Mucosa of descending colon (tissue), 3 donors: Measurements from ENCODE around the gene MAP3K15. TPM values are rescaled to one million over a fixed set of nuclear protein-coding genes. Genes with fewer than 3 reads are reported as not detected.

Experiments used
- ATAC-seq: fragments of 200-7000 bp; cut with Tn5 transposase; one replicate; pipeline ENCODE4 v1.9.1; 2020; ENCODE audit warnings: mild to moderate bottlenecking, moderate library complexity
- DNase-seq, 3 donors: peaks; one replicate each; pipeline ENCODE4 v3.0.0-alpha.2; 2020
- H3K36me3 ChIP-seq: fragments of 200-600 bp; one replicate; pipeline ENCODE4 v1.8.0; 2021; ENCODE audit warnings: low read depth, mild to moderate bottlenecking
- H3K4me1 ChIP-seq: fragments of 200-600 bp; one replicate; pipeline ENCODE4 v1.8.0; 2021; ENCODE audit warnings: low read depth, mild to moderate bottlenecking
- H3K4me3 ChIP-seq: fragments of 200-600 bp; one replicate; pipeline ENCODE4 v1.8.0; 2021; ENCODE audit warnings: mild to moderate bottlenecking
- H3K9me3 ChIP-seq: fragments of 200-600 bp; one replicate; pipeline ENCODE4 v1.8.0; 2021; ENCODE audit warnings: mild to moderate bottlenecking
- intact Hi-C, 2 donors: fragments of 100-400 bp; cut with DNase I in 1 of 2; cut with micrococcal nuclease in 1 of 2; formaldehyde crosslinking; loops; one replicate each; pipeline versions ENCODE4 v1.11.0 to v1.11.1; 2022; cut with DNase I, micrococcal nuclease
- total RNA-seq, 3 donors: library from RNA; stranded (reverse); fragmentation: NEBNext Ultra II Directional in 2 of 3; extraction: Animal tissue kit (Norgen Biotek cat#: 25700) in 2 of 3; gene quantifications; one replicate each; pipeline versions ENCODE4 v1.2.1 to v1.2.4, GENCODE V29; 2021 to 2023
- TF ChIP-seq, protein P1 (sequence below): fragments of 200-600 bp; IDR thresholded peaks from one replicate; pipeline ENCODE4 v1.8.0; 2022; ENCODE audit warnings: antibody characterized with exemption, mild to moderate bottlenecking
- donor health status: DM: no; HTN: no; CAD: no; lungs with moderate emphysema.
- donor health status: DM: no; HTN: no; CAD: no.
- donor health status: DM: no; HTN: yes; CAD: no.

The MAP3K15 gene
- total RNA-seq, 3 donors from 2014 or later: 0.16 to 0.23 TPM; not detected in 1

DNA sequence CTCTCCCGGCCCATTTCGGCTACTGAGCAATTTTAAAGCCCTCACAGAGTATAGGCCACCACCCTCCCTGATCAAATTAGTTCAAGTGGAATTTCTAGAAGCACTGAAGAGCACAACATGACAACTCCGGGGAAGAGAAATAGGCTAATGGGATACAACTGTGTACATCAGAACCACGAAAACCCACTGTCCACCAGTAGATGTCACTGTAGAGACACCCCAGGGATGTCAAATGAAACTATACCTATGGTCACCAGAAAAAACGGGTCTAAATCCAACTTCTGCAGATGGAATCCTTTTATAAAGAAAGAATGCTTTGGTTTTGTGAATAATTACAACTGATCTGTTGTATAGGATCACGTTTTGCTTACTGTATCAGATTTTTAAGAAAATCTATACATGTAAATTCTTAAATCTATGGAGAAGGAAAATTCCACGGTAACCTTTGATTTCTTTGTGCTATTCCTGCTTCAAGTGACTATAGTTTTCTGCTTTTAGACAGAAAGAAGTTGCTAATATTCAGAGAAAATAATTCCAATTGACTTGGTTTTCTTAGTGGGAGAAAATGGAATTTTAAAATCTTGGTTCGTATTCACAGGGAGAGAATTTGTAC lies 29.5 kb upstream of the MAP3K15 start:
- DNase-seq: peak in 1 of 3 donors; percentile 73
- no peaks in the 10 kb centered on the region for H3K4me1 ChIP-seq
- no peaks in the 10 kb centered on the region for H3K36me3 ChIP-seq
- ATAC-seq: peak; percentile 81
- no peak overlapping the region for H3K4me3 ChIP-seq
- TF ChIP-seq, protein P1, sequence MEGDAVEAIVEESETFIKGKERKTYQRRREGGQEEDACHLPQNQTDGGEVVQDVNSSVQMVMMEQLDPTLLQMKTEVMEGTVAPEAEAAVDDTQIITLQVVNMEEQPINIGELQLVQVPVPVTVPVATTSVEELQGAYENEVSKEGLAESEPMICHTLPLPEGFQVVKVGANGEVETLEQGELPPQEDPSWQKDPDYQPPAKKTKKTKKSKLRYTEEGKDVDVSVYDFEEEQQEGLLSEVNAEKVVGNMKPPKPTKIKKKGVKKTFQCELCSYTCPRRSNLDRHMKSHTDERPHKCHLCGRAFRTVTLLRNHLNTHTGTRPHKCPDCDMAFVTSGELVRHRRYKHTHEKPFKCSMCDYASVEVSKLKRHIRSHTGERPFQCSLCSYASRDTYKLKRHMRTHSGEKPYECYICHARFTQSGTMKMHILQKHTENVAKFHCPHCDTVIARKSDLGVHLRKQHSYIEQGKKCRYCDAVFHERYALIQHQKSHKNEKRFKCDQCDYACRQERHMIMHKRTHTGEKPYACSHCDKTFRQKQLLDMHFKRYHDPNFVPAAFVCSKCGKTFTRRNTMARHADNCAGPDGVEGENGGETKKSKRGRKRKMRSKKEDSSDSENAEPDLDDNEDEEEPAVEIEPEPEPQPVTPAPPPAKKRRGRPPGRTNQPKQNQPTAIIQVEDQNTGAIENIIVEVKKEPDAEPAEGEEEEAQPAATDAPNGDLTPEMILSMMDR: no peak
- H3K9me3 ChIP-seq: no peaks in the 10 kb centered on the region
- intact Hi-C loops: loop anchor here in 1 of 2 donors (10.0 kb wide), 1 partner anchor 360 kb away; no protein-coding TSS in a partner anchor

DNA sequence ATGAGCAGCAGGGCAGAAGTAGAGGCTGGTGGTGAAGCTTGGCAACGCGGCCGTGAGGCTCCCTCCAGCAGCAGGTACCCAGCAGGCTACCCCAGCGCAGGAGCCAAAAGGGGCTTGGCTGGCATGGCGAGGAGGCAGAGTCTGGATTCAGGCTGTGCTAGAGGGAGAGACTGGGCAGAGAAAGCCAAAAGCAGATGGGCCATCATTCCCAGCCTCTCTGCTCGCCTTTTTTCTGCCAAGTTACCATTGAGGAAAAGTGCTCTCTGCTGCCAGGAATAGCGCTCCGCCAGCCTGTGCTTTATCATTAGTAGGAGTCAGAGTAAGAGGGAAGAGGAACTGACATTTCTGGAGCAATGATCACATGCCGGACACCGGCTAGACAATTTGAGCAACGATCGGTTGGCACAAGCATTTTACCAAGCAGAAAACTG lies 28.7 kb upstream of the MAP3K15 start:
- Histone ChIP-seq H3K4me1 (no peaks in the 10 kb centered on the region), H3K36me3 (no peaks in the 10 kb centered on the region), H3K9me3 (no peaks in the 10 kb centered on the region), H3K4me3 (no peak overlapping the region)
- DNase-seq (no peak), ATAC-seq (no peak)
- intact Hi-C loops: loop anchor here in 1 of 2 donors (10.0 kb wide), 1 partner anchor 361 kb away; no protein-coding TSS in a partner anchor
- TF ChIP-seq, protein P1: no peak

DNA sequence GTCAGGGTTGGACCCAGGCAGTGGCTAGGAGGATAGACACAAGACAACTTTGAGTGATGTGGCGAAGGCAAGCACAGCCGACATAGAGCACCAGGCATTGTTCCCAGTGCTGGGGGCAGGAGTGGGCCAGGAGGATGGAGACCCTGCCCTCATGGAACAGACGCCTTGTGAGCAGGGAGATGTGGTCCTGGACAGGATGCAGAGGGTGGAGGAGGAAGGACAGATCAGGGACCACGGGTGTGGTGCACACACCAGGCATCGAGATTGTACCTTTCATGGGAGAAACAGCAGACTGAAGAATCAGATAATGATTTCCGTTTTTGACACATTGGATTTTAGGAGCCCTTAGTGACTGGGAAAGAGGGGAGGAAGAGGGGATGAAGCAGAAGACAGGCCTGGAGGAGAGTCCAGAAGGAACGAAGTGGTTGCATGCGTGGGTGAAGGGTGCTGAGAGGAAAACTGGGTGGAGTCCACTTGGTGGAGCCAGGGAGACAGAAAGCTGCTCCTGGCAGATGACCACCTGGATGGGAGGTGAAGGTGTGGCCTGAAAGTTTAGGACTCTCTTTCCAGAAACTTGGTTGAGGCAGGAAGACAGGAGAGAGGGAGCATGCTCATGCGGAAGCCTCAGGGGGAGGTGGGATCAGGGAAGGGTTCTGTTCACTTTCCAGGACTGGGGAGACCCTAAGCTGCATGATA lies 27.9 kb upstream of the MAP3K15 start:
- H3K4me1 ChIP-seq: no peaks in the 10 kb centered on the region
- no peak for ATAC-seq
- intact Hi-C loops: loop anchor here in 1 of 2 donors (10.0 kb wide), 1 partner anchor 362 kb away; no protein-coding TSS in a partner anchor
- no peak overlapping the region for H3K4me3 ChIP-seq
- no peaks in the 10 kb centered on the region for H3K36me3 ChIP-seq
- TF ChIP-seq, protein P1: no peak
- no peak for DNase-seq
- no peaks in the 10 kb centered on the region for H3K9me3 ChIP-seq

DNA sequence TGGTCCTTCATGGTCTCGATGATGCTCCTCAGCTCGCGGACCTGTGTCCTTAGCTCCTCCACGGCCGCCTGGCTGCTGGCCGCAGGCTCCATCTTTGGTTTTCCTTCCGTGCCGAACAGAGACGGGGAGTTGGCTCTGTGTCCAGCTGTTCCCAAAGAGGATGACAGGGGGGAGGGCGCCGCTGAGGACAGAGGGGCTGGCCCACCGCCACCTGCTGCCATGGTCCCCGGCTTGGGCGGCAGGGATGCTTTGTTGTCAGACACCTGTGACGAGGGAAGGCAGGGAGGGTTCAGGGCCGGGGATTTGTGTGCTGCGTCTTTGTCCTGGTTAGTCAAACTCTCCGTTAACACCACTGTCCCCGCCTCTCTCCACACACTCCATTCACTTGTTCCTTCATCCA lies 26.6 kb upstream of the MAP3K15 start:
- H3K9me3 ChIP-seq: no peaks in the 10 kb centered on the region
- TF ChIP-seq, protein P1: no peak
- no peaks in the 10 kb centered on the region for H3K36me3 ChIP-seq
- no peak for ATAC-seq
- intact Hi-C loops: loop anchor here in 1 of 2 donors (10.0 kb wide), 1 partner anchor 363 kb away; no protein-coding TSS in a partner anchor
- no peak overlapping the region for H3K4me3 ChIP-seq
- DNase-seq: no peak
- no peaks in the 10 kb centered on the region for H3K4me1 ChIP-seq

DNA sequence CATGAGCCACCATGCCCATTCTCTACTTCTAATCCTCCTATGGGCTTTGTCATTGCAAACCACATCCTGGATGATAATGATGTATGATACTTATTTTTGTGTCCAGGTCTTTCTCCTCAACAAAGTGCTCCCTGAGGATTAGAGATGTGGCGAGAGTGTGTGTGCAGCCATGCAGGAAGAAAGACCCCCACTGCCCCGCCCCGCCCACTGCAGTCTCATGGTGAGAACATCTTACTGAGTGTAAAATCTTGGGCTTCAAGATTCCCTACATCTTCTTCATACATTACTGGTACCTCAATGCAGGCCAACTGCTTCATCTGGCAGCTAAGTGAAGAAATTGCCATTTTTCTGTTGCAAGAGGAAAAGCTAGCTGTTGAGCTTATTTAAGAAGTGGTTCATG lies 25.9 kb upstream of the MAP3K15 start:
- no peaks in the 10 kb centered on the region for H3K4me1 ChIP-seq
- H3K9me3 ChIP-seq: no peaks in the 10 kb centered on the region
- DNase-seq: no peak
- intact Hi-C loops: loop anchor here in 1 of 2 donors (10.0 kb wide), 1 partner anchor 364 kb away; no protein-coding TSS in a partner anchor
- no peak overlapping the region for H3K4me3 ChIP-seq
- ATAC-seq: no peak
- TF ChIP-seq, protein P1: no peak
- no peaks in the 10 kb centered on the region for H3K36me3 ChIP-seq
